ENCODE data around the gene CRTC1.

Gene CRTC1

GRCh38 chr19:18736415-18737336 lies 53.2 kb downstream of the CRTC1 start:
- Histone ChIP-seq H3K27ac (ENCODE audit: low read length) (no peak overlapping the region), H3K9me3 (ENCODE audit: control insufficient read depth in 1 of 2, low read length in 2 of 2) (no peaks in the 10 kb centered on the region), H3K4me1 (ENCODE audit: control insufficient read depth in 1 of 2, insufficient read depth in 2 of 2, low read length in 2 of 2) (peaks cover 8 to 15% of the 10 kb centered on the region in 2 donors), H3K4me3 (ENCODE audit: low read depth in 1 of 2, low read length in 2 of 2) (no peak overlapping the region), H3K36me3 (ENCODE audit: control insufficient read depth in 1 of 2, insufficient read depth in 2 of 2, low read length in 2 of 2) (no peaks in the 10 kb centered on the region), H3K27me3 (ENCODE audit: low read depth, low read length) (no peaks in the 10 kb centered on the region)

GRCh38 chr19:18737337-18737953 lies 54.0 kb downstream of the CRTC1 start:
- Histone ChIP-seq H3K9me3 (ENCODE audit: control insufficient read depth in 1 of 2, low read length in 2 of 2) (no peaks in the 10 kb centered on the region), H3K4me3 (ENCODE audit: low read depth in 1 of 2, low read length in 2 of 2) (no peak overlapping the region), H3K4me1 (ENCODE audit: control insufficient read depth in 1 of 2, insufficient read depth in 2 of 2, low read length in 2 of 2) (peaks cover 8 to 14% of the 10 kb centered on the region in 2 donors), H3K36me3 (ENCODE audit: control insufficient read depth in 1 of 2, insufficient read depth in 2 of 2, low read length in 2 of 2) (no peaks in the 10 kb centered on the region), H3K27me3 (ENCODE audit: low read depth, low read length) (no peaks in the 10 kb centered on the region), H3K27ac (ENCODE audit: low read length) (no peak overlapping the region)

- Histone ChIP-seq H3K27ac (ENCODE audit: low read length) (no peak overlapping the region), H3K27me3 (ENCODE audit: low read depth, low read length) (no peaks in the 10 kb centered on the region), H3K36me3 (ENCODE audit: control insufficient read depth in 1 of 2, insufficient read depth in 2 of 2, low read length in 2 of 2) (no peaks in the 10 kb centered on the region), H3K9me3 (ENCODE audit: control insufficient read depth in 1 of 2, low read length in 2 of 2) (no peaks in the 10 kb centered on the region), H3K4me3 (ENCODE audit: low read depth in 1 of 2, low read length in 2 of 2) (no peak overlapping the region), H3K4me1 (ENCODE audit: control insufficient read depth in 1 of 2, insufficient read depth in 2 of 2, low read length in 2 of 2) (peaks cover 8 to 15% of the 10 kb centered on the region in 2 donors)
These were observed 54.5 kb downstream of the CRTC1 start for GRCh38 chr19:18737954-18738351.

GRCh38 chr19:18738961-18739690 lies 55.6 kb downstream of the CRTC1 start:
- Histone ChIP-seq H3K27me3 (ENCODE audit: low read depth, low read length) (no peaks in the 10 kb centered on the region), H3K9me3 (ENCODE audit: control insufficient read depth in 1 of 2, low read length in 2 of 2) (no peaks in the 10 kb centered on the region), H3K36me3 (ENCODE audit: control insufficient read depth in 1 of 2, insufficient read depth in 2 of 2, low read length in 2 of 2) (no peaks in the 10 kb centered on the region), H3K4me3 (ENCODE audit: low read depth in 1 of 2, low read length in 2 of 2) (no peak overlapping the region), H3K4me1 (ENCODE audit: control insufficient read depth in 1 of 2, insufficient read depth in 2 of 2, low read length in 2 of 2) (peaks cover 4 to 21% of the 10 kb centered on the region in 2 donors), H3K27ac (ENCODE audit: low read length) (no peak overlapping the region)

GRCh38 chr19:18741124-18742121 lies 57.9 kb downstream of the CRTC1 start:
- Histone ChIP-seq H3K27ac (ENCODE audit: low read length) (no peak overlapping the region), H3K4me3 (ENCODE audit: low read depth in 1 of 2, low read length in 2 of 2) (no peak overlapping the region), H3K4me1 (ENCODE audit: control insufficient read depth in 1 of 2, insufficient read depth in 2 of 2, low read length in 2 of 2) (peaks cover 4 to 21% of the 10 kb centered on the region in 2 donors)

GRCh38 chr19:18742324-18742723 lies 58.8 kb downstream of the CRTC1 start:
- no peaks in the 10 kb centered on the region for H3K27me3 ChIP-seq (ENCODE audit: low read depth, low read length)
- peaks cover 4 to 17% of the 10 kb centered on the region in 2 donors for H3K4me1 ChIP-seq (ENCODE audit: control insufficient read depth in 1 of 2, insufficient read depth in 2 of 2, low read length in 2 of 2)
- H3K36me3 ChIP-seq (ENCODE audit: control insufficient read depth in 1 of 2, insufficient read depth in 2 of 2, low read length in 2 of 2): no peaks in the 10 kb centered on the region
- no peak overlapping the region for H3K4me3 ChIP-seq (ENCODE audit: low read depth in 1 of 2, low read length in 2 of 2)
- H3K27ac ChIP-seq (ENCODE audit: low read length): no peak overlapping the region
- H3K9me3 ChIP-seq (ENCODE audit: control insufficient read depth in 1 of 2, low read length in 2 of 2): no peaks in the 10 kb centered on the region

More at GRCh38 chr19:18741124-18742121, 57.9 kb downstream of the CRTC1 start:
- H3K36me3 ChIP-seq (ENCODE audit: control insufficient read depth in 1 of 2, insufficient read depth in 2 of 2, low read length in 2 of 2): no peaks in the 10 kb centered on the region
- no peaks in the 10 kb centered on the region for H3K9me3 ChIP-seq (ENCODE audit: control insufficient read depth in 1 of 2, low read length in 2 of 2)
- H3K27me3 ChIP-seq (ENCODE audit: low read depth, low read length): no peaks in the 10 kb centered on the region

- H3K4me1 ChIP-seq (ENCODE audit: control insufficient read depth in 1 of 2, insufficient read depth in 2 of 2, low read length in 2 of 2): peaks cover 4 to 17% of the 10 kb centered on the region in 2 donors
- no peak overlapping the region for H3K27ac ChIP-seq (ENCODE audit: low read length)
- no peaks in the 10 kb centered on the region for H3K27me3 ChIP-seq (ENCODE audit: low read depth, low read length)
- no peaks in the 10 kb centered on the region for H3K9me3 ChIP-seq (ENCODE audit: control insufficient read depth in 1 of 2, low read length in 2 of 2)
- H3K4me3 ChIP-seq (ENCODE audit: low read depth in 1 of 2, low read length in 2 of 2): no peak overlapping the region
- no peaks in the 10 kb centered on the region for H3K36me3 ChIP-seq (ENCODE audit: control insufficient read depth in 1 of 2, insufficient read depth in 2 of 2, low read length in 2 of 2)
These were observed 59.6 kb downstream of the CRTC1 start for GRCh38 chr19:18742838-18743783.

GRCh38 chr19:18743784-18744418 lies 60.4 kb downstream of the CRTC1 start:
- Histone ChIP-seq H3K9me3 (ENCODE audit: control insufficient read depth in 1 of 2, low read length in 2 of 2) (no peaks in the 10 kb centered on the region), H3K27me3 (ENCODE audit: low read depth, low read length) (no peaks in the 10 kb centered on the region), H3K27ac (ENCODE audit: low read length) (no peak overlapping the region)

GRCh38 chr19:18745012-18745735 lies 61.7 kb downstream of the CRTC1 start:
- H3K27ac ChIP-seq (ENCODE audit: low read length): no peak overlapping the region
- H3K9me3 ChIP-seq (ENCODE audit: control insufficient read depth in 1 of 2, low read length in 2 of 2): no peaks in the 10 kb centered on the region
- no peaks in the 10 kb centered on the region for H3K27me3 ChIP-seq (ENCODE audit: low read depth, low read length)
- peaks cover 0 to 7% of the 10 kb centered on the region in 2 donors for H3K36me3 ChIP-seq (ENCODE audit: control insufficient read depth in 1 of 2, insufficient read depth in 2 of 2, low read length in 2 of 2)
- no peak overlapping the region for H3K4me3 ChIP-seq (ENCODE audit: low read depth in 1 of 2, low read length in 2 of 2)
- H3K4me1 ChIP-seq (ENCODE audit: control insufficient read depth in 1 of 2, insufficient read depth in 2 of 2, low read length in 2 of 2): peaks cover 4 to 17% of the 10 kb centered on the region in 2 donors

More at GRCh38 chr19:18743784-18744418, 60.4 kb downstream of the CRTC1 start:
- Histone ChIP-seq H3K4me1 (ENCODE audit: control insufficient read depth in 1 of 2, insufficient read depth in 2 of 2, low read length in 2 of 2) (peaks cover 4 to 17% of the 10 kb centered on the region in 2 donors), H3K36me3 (ENCODE audit: control insufficient read depth in 1 of 2, insufficient read depth in 2 of 2, low read length in 2 of 2) (no peaks in the 10 kb centered on the region), H3K4me3 (ENCODE audit: low read depth in 1 of 2, low read length in 2 of 2) (no peak overlapping the region)
